ENCODE data around the gene PIK3IP1. TPM values are rescaled to one million over a fixed set of nuclear protein-coding genes. Genes with fewer than 3 reads are reported as not detected.

PIK3IP1 gene
- polyA plus RNA-seq, 1 donor = 13.9 TPM

DNA sequence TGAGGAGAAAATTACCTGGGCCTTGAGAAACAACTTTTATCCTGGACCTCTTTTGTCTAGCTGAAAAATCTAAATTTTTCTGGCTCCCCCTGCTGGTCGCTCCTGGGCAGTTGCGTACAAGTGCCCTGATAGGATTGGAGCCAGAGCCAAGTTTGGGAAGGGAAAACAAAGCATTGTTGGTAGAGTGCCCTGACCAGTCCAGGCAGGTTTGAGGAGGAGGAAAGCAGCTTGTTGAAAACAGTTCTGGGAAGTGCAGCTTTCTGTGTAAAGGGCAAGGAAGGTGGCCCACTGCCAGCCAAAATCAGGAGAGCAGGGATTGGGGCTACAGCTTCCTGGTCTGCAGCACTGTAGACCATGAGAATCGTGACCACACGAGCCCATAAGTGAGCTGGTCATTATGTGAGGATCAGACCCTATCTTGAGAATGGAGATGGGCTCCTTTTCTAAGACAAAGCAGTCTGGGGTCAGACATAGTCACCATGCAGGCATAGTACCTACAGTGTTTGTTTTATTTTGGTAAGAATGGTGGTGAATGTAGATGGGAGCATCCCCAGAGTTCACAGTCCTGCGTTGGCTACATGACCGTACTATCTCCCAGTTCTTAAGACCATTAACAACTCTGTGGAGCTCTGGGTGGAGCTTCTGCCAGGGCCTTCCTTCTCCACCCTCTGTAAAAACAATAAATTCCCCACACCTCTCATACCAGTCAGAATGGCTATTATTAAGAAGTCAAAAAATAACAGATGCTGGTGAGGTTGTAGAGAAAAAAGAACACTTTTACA, 21.3 kb upstream of the PIK3IP1 start:
- WGBS (ENCODE audit: insufficient coverage, low lambda C conversion rate) = no CpG with 5 or more reads among the region's 6 CpGs
- no peaks in the 10 kb centered on the region for H3K27me3 ChIP-seq (ENCODE audit: control insufficient read depth, insufficient read depth, low read length)
- no peak overlapping the region for H3K27ac ChIP-seq (ENCODE audit: low read length)
- H3K9me3 ChIP-seq (ENCODE audit: control insufficient read depth, low read depth, low read length) = peaks cover 4% of the 10 kb centered on the region
- H3K36me3 ChIP-seq (ENCODE audit: control insufficient read depth, insufficient read depth, low read length) = no peaks in the 10 kb centered on the region
- no peak overlapping the region for H3K4me3 ChIP-seq (ENCODE audit: low read length)
- H3K4me1 ChIP-seq (ENCODE audit: control insufficient read depth, insufficient read depth, low read length) = no peaks in the 10 kb centered on the region
- DNase-seq = peak; percentile 45 to 54

DNA sequence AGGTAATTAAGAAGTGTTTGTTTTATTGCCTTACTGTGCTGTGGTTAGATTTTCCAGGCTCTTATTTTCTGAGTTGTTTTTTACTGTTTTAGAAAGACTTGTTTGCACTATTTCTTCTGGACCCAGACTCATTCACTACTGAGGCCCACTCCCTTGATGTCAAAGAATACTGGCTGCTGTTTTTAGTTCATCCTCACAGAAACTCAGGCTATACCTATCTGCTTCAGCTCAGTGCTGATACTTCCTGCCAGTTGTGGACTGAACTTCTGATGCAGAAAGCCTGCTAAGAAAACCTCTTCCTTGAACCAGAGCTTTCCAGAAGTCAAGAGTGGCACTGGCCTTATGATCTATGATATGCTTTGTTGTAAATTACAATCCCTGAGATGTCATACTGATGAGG, 15.9 kb upstream of the PIK3IP1 start:
- Histone ChIP-seq H3K27ac (ENCODE audit: low read length) (no peak overlapping the region), H3K4me3 (ENCODE audit: low read length) (no peak overlapping the region), H3K36me3 (ENCODE audit: control insufficient read depth, insufficient read depth, low read length) (no peaks in the 10 kb centered on the region), H3K4me1 (ENCODE audit: control insufficient read depth, insufficient read depth, low read length) (no peaks in the 10 kb centered on the region), H3K9me3 (ENCODE audit: control insufficient read depth, low read depth, low read length) (no peaks in the 10 kb centered on the region), H3K27me3 (ENCODE audit: control insufficient read depth, insufficient read depth, low read length) (no peaks in the 10 kb centered on the region)
- DNase-seq = no peak

DNA sequence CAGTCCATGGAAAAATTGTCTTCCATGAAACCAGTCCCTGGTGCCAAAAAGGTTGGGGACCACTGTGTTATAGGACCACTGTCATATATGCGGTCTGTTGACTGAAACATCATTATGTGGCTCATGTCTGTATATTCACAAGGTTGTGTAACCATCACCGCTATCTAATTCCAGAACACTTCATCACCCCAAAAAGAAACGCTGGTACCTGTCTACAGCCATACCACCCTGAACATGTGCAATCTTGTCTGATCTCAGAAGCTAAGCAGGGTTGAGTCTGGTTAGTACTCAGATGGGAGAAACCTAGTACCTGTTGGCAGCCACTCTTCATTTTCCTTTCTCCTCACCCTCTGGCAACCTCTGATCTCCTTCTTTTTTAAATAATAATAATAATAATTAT, 12.9 kb upstream of the PIK3IP1 start:
- H3K9me3 ChIP-seq (ENCODE audit: control insufficient read depth, low read depth, low read length) = no peaks in the 10 kb centered on the region
- no peak for DNase-seq
- no peak overlapping the region for H3K27ac ChIP-seq (ENCODE audit: low read length)
- no peak overlapping the region for H3K4me3 ChIP-seq (ENCODE audit: low read length)
- H3K36me3 ChIP-seq (ENCODE audit: control insufficient read depth, insufficient read depth, low read length) = no peaks in the 10 kb centered on the region
- H3K27me3 ChIP-seq (ENCODE audit: control insufficient read depth, insufficient read depth, low read length) = no peaks in the 10 kb centered on the region
- WGBS (ENCODE audit: insufficient coverage, low lambda C conversion rate) = no CpG with 5 or more reads among the region's 3 CpGs
- H3K4me1 ChIP-seq (ENCODE audit: control insufficient read depth, insufficient read depth, low read length) = peaks cover 17% of the 10 kb centered on the region

DNA sequence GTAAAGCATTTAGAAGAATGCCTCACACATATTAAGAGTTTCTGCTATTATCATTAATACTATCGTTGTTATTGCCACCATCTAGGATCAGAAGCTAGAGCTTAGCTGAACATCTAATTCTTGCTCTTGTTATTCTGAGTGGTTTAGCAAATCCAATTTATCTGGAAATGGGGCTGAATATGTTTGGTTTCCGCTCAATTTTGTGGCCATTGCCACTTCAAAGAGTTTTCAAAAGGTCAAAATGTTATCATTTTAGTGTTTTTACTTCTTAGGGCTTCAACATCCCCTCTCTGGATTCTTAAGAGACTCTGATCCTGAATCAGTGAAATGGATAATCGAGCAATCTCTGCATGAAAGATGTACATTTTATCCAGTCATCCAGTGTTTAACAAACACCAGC, 10.2 kb upstream of the PIK3IP1 start:
- WGBS (ENCODE audit: insufficient coverage, low lambda C conversion rate) = 71% methylated on average over 1 of the region's 3 CpGs
- no peaks in the 10 kb centered on the region for H3K27me3 ChIP-seq (ENCODE audit: control insufficient read depth, insufficient read depth, low read length)
- H3K36me3 ChIP-seq (ENCODE audit: control insufficient read depth, insufficient read depth, low read length) = no peaks in the 10 kb centered on the region
- peaks cover 17% of the 10 kb centered on the region for H3K4me1 ChIP-seq (ENCODE audit: control insufficient read depth, insufficient read depth, low read length)
- DNase-seq = no peak
- no peak overlapping the region for H3K27ac ChIP-seq (ENCODE audit: low read length)
- no peaks in the 10 kb centered on the region for H3K9me3 ChIP-seq (ENCODE audit: control insufficient read depth, low read depth, low read length)
- no peak overlapping the region for H3K4me3 ChIP-seq (ENCODE audit: low read length)

DNA sequence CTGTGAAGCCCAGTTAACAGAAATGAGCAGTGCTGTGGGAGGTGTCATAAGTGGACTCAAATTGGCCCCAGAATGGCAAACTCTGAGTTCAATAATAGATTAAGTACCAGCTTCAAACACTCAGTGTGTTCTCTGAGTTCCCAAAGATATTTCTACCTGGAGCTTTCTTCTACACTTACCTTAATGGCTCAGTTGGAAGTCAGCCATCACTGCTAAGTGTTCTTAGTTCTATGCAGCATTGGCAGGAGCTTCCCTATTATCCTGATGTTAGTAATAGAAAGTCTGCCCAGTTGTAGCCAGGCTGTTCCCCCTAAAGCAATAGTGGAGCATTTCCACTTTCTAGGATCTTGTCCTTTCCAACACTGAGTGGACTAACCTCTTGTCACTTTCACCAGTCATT, 9.7 kb upstream of the PIK3IP1 start:
- no peak overlapping the region for H3K27ac ChIP-seq (ENCODE audit: low read length)
- no peaks in the 10 kb centered on the region for H3K27me3 ChIP-seq (ENCODE audit: control insufficient read depth, insufficient read depth, low read length)
- H3K36me3 ChIP-seq (ENCODE audit: control insufficient read depth, insufficient read depth, low read length) = no peaks in the 10 kb centered on the region
- peaks cover 20% of the 10 kb centered on the region for H3K4me1 ChIP-seq (ENCODE audit: control insufficient read depth, insufficient read depth, low read length)
- no peak overlapping the region for H3K4me3 ChIP-seq (ENCODE audit: low read length)
- no peak for DNase-seq
- no peaks in the 10 kb centered on the region for H3K9me3 ChIP-seq (ENCODE audit: control insufficient read depth, low read depth, low read length)

DNA sequence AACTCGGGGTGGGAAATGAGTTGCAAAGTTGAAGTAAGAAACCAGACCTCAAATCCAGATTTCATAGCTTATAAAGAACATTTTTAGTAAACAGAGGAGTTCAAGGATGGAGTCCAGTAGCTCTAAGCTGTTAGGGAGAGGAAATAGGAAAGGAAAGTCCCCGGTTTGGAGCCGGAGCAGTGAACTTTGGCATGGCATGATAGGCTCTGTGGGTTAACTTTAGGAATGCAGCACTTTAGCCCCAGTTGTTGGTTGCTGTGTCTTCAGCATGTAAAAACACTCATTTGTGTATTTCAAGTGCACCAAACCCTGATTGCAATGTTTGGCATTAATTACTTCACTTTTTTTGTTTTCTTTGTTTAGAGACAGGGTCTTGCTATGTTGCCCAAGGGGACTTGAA, 8.6 kb upstream of the PIK3IP1 start:
- H3K4me3 ChIP-seq (ENCODE audit: low read length) = no peak overlapping the region
- no peak overlapping the region for H3K27ac ChIP-seq (ENCODE audit: low read length)
- peak in 1 of 2 donors; percentile 60 for DNase-seq
- H3K27me3 ChIP-seq (ENCODE audit: control insufficient read depth, insufficient read depth, low read length) = no peaks in the 10 kb centered on the region
- no peaks in the 10 kb centered on the region for H3K9me3 ChIP-seq (ENCODE audit: control insufficient read depth, low read depth, low read length)
- H3K4me1 ChIP-seq (ENCODE audit: control insufficient read depth, insufficient read depth, low read length) = peaks cover 26% of the 10 kb centered on the region
- no peaks in the 10 kb centered on the region for H3K36me3 ChIP-seq (ENCODE audit: control insufficient read depth, insufficient read depth, low read length)
- WGBS (ENCODE audit: insufficient coverage, low lambda C conversion rate) = 67% methylated on average over 1 of the region's 3 CpGs

DNA sequence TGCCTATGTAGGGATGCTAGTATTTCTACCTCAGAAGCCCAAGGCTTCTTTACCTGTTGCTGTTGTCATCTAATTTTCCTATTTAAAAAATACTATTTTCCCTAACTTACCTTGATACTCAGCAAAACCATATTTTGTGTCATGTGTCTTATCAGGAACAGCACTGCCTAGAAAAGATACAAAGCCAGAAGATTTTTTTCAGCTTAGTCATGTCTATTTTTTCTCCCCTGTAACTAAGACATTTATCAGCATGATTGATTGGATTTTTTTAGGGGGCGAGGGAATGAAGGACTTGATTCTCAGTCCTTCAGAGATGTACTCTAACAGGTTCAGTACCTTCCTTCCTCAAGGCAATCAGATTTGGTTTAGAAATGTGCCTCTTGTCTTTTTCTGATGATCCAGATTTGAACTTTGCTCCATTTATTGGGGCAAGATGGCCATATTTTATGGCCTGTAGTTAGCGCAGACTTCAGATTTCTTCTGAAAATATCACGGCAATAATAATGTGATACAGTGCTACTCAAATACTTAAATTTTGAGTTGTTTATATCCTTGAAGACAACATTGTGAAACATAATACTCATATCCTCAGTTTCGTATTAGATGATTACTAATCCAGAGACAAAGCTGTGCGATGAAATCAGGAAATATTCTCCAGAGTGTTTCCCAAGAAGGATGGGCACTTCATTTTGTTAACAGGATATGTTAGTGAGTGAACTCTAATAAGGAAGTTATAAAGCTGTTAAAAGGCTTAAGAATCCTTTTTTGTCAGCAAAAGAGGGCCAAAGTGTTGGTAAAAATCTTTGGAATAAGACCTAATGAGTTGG, 3.8 kb upstream of the PIK3IP1 start:
- peak overlapping the region; percentile 89 for H3K27ac ChIP-seq (ENCODE audit: low read length)
- H3K4me1 ChIP-seq (ENCODE audit: control insufficient read depth, insufficient read depth, low read length) = peaks cover 24% of the 10 kb centered on the region
- DNase-seq = peak in 1 of 2 donors; percentile 86
- no peaks in the 10 kb centered on the region for H3K36me3 ChIP-seq (ENCODE audit: control insufficient read depth, insufficient read depth, low read length)
- H3K27me3 ChIP-seq (ENCODE audit: control insufficient read depth, insufficient read depth, low read length) = no peaks in the 10 kb centered on the region
- 33% methylated on average over 1 of the region's 5 CpGs for WGBS (ENCODE audit: insufficient coverage, low lambda C conversion rate)
- no peaks in the 10 kb centered on the region for H3K9me3 ChIP-seq (ENCODE audit: control insufficient read depth, low read depth, low read length)
- no peak overlapping the region for H3K4me3 ChIP-seq (ENCODE audit: low read length)

DNA sequence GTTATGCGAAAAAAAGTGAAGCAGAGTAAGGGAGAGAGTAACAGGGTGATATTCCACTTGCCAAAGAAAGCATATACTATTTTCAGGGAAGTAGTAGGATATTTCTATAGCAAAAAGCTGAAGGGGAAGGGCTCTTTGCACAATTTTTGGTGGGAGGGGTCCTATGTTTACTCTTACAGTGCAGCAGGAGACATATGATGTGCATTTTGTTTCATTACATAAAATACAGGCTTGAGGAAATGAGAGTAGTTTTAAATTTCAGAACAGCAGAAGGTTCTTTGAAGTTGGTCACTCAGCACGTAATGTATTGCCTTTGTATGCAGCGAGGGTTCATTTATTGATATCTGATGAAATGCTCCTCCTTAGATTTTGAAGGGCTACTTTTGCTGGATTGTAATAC, 3.1 kb upstream of the PIK3IP1 start:
- Histone ChIP-seq H3K27me3 (ENCODE audit: control insufficient read depth, insufficient read depth, low read length) (no peaks in the 10 kb centered on the region), H3K36me3 (ENCODE audit: control insufficient read depth, insufficient read depth, low read length) (no peaks in the 10 kb centered on the region), H3K4me3 (ENCODE audit: low read length) (no peak overlapping the region), H3K9me3 (ENCODE audit: control insufficient read depth, low read depth, low read length) (no peaks in the 10 kb centered on the region), H3K27ac (ENCODE audit: low read length) (peak overlapping the region; percentile 89), H3K4me1 (ENCODE audit: control insufficient read depth, insufficient read depth, low read length) (peaks cover 19% of the 10 kb centered on the region)
- no peak for DNase-seq
- no CpG with 5 or more reads among the region's 3 CpGs for WGBS (ENCODE audit: insufficient coverage, low lambda C conversion rate)

DNA sequence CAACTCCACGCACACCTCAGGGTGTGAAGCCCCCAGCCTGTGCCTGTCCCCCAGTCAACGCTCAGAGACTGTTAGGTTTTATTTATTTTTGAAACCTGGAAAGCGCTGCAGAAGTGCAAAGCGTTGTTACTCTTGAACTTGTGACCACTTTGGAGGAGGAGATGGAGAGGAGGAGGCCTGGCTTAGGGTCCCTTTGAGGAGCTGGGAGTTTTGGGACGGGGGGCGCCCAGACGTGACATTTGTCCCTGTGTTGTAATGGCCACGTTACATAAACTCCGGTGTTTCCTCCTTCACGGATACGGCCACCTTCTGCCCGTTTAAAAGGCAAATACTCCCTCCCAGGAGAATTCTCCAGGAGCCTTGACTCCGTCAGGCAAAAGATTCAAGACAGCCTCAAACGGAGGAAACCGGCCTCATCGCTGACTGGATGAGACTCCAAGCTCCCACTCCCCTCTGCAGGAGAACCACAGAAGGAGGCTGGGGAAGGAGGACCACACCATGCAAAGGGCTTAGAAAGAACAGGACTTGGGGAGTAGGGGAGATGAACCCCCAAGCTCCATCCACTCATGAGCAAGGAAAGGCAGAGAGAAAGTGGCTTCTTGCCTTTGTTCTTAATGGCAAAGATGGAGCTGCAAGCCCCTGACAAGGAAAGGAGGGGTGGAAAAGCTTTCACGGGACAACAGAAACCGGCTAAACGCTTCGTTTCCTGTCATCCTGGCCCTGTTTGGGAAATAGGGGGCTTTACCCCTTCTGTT, 630 bp downstream of the PIK3IP1 start:
- Histone ChIP-seq H3K27me3 (ENCODE audit: control insufficient read depth, insufficient read depth, low read length) (no peaks in the 10 kb centered on the region), H3K4me1 (ENCODE audit: control insufficient read depth, insufficient read depth, low read length) (peaks cover 29% of the 10 kb centered on the region), H3K9me3 (ENCODE audit: control insufficient read depth, low read depth, low read length) (no peaks in the 10 kb centered on the region), H3K4me3 (ENCODE audit: low read length) (peak overlapping the region; percentile 66), H3K27ac (ENCODE audit: low read length) (peak overlapping the region; percentile 78), H3K36me3 (ENCODE audit: control insufficient read depth, insufficient read depth, low read length) (peaks cover 20% of the 10 kb centered on the region)
- DNase-seq = peak in 1 of 2 donors; percentile 64
- WGBS (ENCODE audit: insufficient coverage, low lambda C conversion rate) = no CpG with 5 or more reads among the region's 20 CpGs

Data from large intestine (tissue), 3 donors.